Endothelial cell of hepatic sinusoid (primary cell): Measurements from ENCODE around the gene KASH5.

Experiments used
- in situ Hi-C: cut with HindIII; loops from 2 replicates; pipeline ENCODE4 v1.10.0; 2017; ENCODE audit warnings: low sequenced_read_pairs

The KASH5 gene

GRCh38 chr19:49393881-49394280 lies 5.8 kb downstream of the KASH5 start:
- in situ Hi-C loops, result loop anchor here (5.0 kb wide), 1 partner anchor 33 kb away; the partner anchor contains the start of gene GFY

- in situ Hi-C loops, result no loop called here
Observed at GRCh38 chr19:49395581-49396407, 7.7 kb downstream of the KASH5 start.

GRCh38 chr19:49396738-49397505 lies 8.9 kb downstream of the KASH5 start:
- in situ Hi-C loops, result no loop called here

- in situ Hi-C loops, result no loop called here
Observed at GRCh38 chr19:49398001-49398615, 10.1 kb downstream of the KASH5 start.

- in situ Hi-C loops, result no loop called here
Observed at GRCh38 chr19:49398931-49399330, 10.9 kb downstream of the KASH5 start.

- in situ Hi-C loops, result no loop called here
Observed at GRCh38 chr19:49400029-49400428, 12.0 kb downstream of the KASH5 start.

GRCh38 chr19:49403404-49404187 lies 15.5 kb downstream of the KASH5 start:
- in situ Hi-C loops, result no loop called here

GRCh38 chr19:49407079-49407478 lies 19.0 kb downstream of the KASH5 start:
- in situ Hi-C loops, result no loop called here

GRCh38 chr19:49407482-49408015 lies 19.5 kb downstream of the KASH5 start:
- in situ Hi-C loops, result no loop called here

- in situ Hi-C loops, result no loop called here
Observed at GRCh38 chr19:49408816-49409440, 20.9 kb downstream of the KASH5 start.

GRCh38 chr19:49409441-49410029 lies 21.5 kb downstream of the KASH5 start:
- in situ Hi-C loops, result no loop called here

GRCh38 chr19:49411681-49412326 lies 23.8 kb downstream of the KASH5 start:
- in situ Hi-C loops, result no loop called here

GRCh38 chr19:49413348-49413747 lies 25.3 kb downstream of the KASH5 start:
- in situ Hi-C loops, result no loop called here

- in situ Hi-C loops, result no loop called here
Observed at GRCh38 chr19:49414256-49414655, 26.2 kb downstream of the KASH5 start.

GRCh38 chr19:49415102-49415809 lies 27.2 kb downstream of the KASH5 start:
- in situ Hi-C loops, result no loop called here

- in situ Hi-C loops, result no loop called here
Observed at GRCh38 chr19:49415810-49416200, 27.8 kb downstream of the KASH5 start.

- in situ Hi-C loops, result no loop called here
Observed at GRCh38 chr19:49417088-49417487, 29.0 kb downstream of the KASH5 start.

GRCh38 chr19:49418511-49418910 lies 30.5 kb downstream of the KASH5 start:
- in situ Hi-C loops, result no loop called here

GRCh38 chr19:49419173-49419572 lies 31.1 kb downstream of the KASH5 start:
- in situ Hi-C loops, result no loop called here
